KMS-11 (cell line): ENCODE data around the gene UCP3.

ENCODE experiments used
- H2AFZ ChIP-seq: fragments of 200-600 bp; sonication (generic); 2 replicates; pipeline ENCODE4 v1.6.1; 2016; ENCODE audit warnings: antibody characterized with exemption, mixed run types, low read depth
- H3K27ac ChIP-seq: fragments of 200-600 bp; sonication (generic); 2 replicates; pipeline ENCODE4 v1.6.1; 2016; ENCODE audit warnings: mild to moderate bottlenecking, mixed run types
- H3K27me3 ChIP-seq: fragments of 200-600 bp; sonication (generic); 2 replicates; pipeline ENCODE4 v1.6.1; 2017; ENCODE audit warnings: mild to moderate bottlenecking, low read depth, mixed run types, moderate library complexity; ENCODE audit not compliant: insufficient read depth
- H3K36me3 ChIP-seq: fragments of 200-600 bp; sonication (generic); 2 replicates; pipeline ENCODE4 v1.6.1; 2017; ENCODE audit warnings: mild to moderate bottlenecking, mixed run types; ENCODE audit not compliant: insufficient read depth
- H3K4me1 ChIP-seq: fragments of 200-600 bp; sonication (generic); 2 replicates; pipeline ENCODE4 v1.6.1; 2016; ENCODE audit warnings: mild to moderate bottlenecking, low read depth, mixed run types; ENCODE audit not compliant: poor library complexity, severe bottlenecking
- H3K4me2 ChIP-seq: fragments of 200-600 bp; sonication (generic); 2 replicates; pipeline ENCODE4 v1.7.0; 2016; ENCODE audit warnings: mild to moderate bottlenecking, mixed run types
- H3K4me3 ChIP-seq: fragments of 200-600 bp; sonication (generic); IDR thresholded peaks from 2 replicates; pipeline ENCODE4 v1.6.1; 2017; ENCODE audit warnings: low read depth, low read length, mixed read lengths; ENCODE audit not compliant: insufficient read depth
- H3K79me2 ChIP-seq: fragments of 200-600 bp; sonication (generic); 2 replicates; pipeline ENCODE4 v1.6.1; 2016; ENCODE audit warnings: low read depth, mixed run types; ENCODE audit not compliant: insufficient read depth
- H3K9ac ChIP-seq: fragments of 200-600 bp; sonication (generic); 2 replicates; pipeline ENCODE4 v1.6.1; 2016; ENCODE audit warnings: mild to moderate bottlenecking, mixed run types
- H4K20me1 ChIP-seq: fragments of 200-600 bp; sonication (generic); 2 replicates; pipeline ENCODE4 v1.6.1; 2016; ENCODE audit warnings: mild to moderate bottlenecking, mixed run types; ENCODE audit not compliant: insufficient read depth
- CTCF ChIP-seq: fragments of 200-600 bp; sonication (generic); conservative IDR thresholded peaks from 2 replicates; pipeline ENCODE4 v1.6.1; 2017; ENCODE audit warnings: low read depth, mild to moderate bottlenecking, antibody characterized with exemption, low read length, moderate library complexity, mixed read lengths

The UCP3 gene

GRCh38 chr11:73969991-73970800, 38.7 kb downstream of the UCP3 start:
- H3K4me2 ChIP-seq: no peak overlapping the region
- no peak overlapping the region for H3K9ac ChIP-seq
- TF ChIP-seq CTCF: no peak
- no peaks in the 10 kb centered on the region for H4K20me1 ChIP-seq
- peaks cover 20% of the 10 kb centered on the region for H3K4me1 ChIP-seq
- no peaks in the 10 kb centered on the region for H3K79me2 ChIP-seq
- H3K27ac ChIP-seq: no peak overlapping the region
- H2AFZ ChIP-seq: no peak overlapping the region
- H3K4me3 ChIP-seq: no peak overlapping the region
- H3K27me3 ChIP-seq: no peaks in the 10 kb centered on the region
- H3K36me3 ChIP-seq: no peaks in the 10 kb centered on the region

GRCh38 chr11:73969091-73969490, 39.8 kb downstream of the UCP3 start:
- H3K79me2 ChIP-seq: no peaks in the 10 kb centered on the region
- H3K4me3 ChIP-seq: no peak overlapping the region
- H3K27ac ChIP-seq: no peak overlapping the region
- no peaks in the 10 kb centered on the region for H4K20me1 ChIP-seq
- peaks cover 9% of the 10 kb centered on the region for H3K4me1 ChIP-seq
- TF ChIP-seq CTCF: no peak
- H3K36me3 ChIP-seq: no peaks in the 10 kb centered on the region
- H3K9ac ChIP-seq: no peak overlapping the region
- no peak overlapping the region for H3K4me2 ChIP-seq
- no peak overlapping the region for H2AFZ ChIP-seq
- H3K27me3 ChIP-seq: no peaks in the 10 kb centered on the region

GRCh38 chr11:73968356-73968966, 40.4 kb downstream of the UCP3 start:
- TF ChIP-seq CTCF: no peak
- no peak overlapping the region for H3K27ac ChIP-seq

GRCh38 chr11:73965764-73966121, 43.1 kb downstream of the UCP3 start:
- TF ChIP-seq CTCF: no peak
- no peak overlapping the region for H3K9ac ChIP-seq
- H3K4me2 ChIP-seq: no peak overlapping the region
- H3K79me2 ChIP-seq: no peaks in the 10 kb centered on the region
- H4K20me1 ChIP-seq: no peaks in the 10 kb centered on the region
- H2AFZ ChIP-seq: no peak overlapping the region
- H3K36me3 ChIP-seq: no peaks in the 10 kb centered on the region
- no peak overlapping the region for H3K27ac ChIP-seq
- no peaks in the 10 kb centered on the region for H3K4me1 ChIP-seq
- no peak overlapping the region for H3K4me3 ChIP-seq
- H3K27me3 ChIP-seq: no peaks in the 10 kb centered on the region

More at GRCh38 chr11:73968356-73968966, 40.4 kb downstream of the UCP3 start:
- Histone ChIP-seq H3K4me3 (no peak overlapping the region), H3K4me1 (peaks cover 3% of the 10 kb centered on the region), H2AFZ (no peak overlapping the region), H4K20me1 (no peaks in the 10 kb centered on the region), H3K36me3 (no peaks in the 10 kb centered on the region), H3K9ac (no peak overlapping the region), H3K27me3 (no peaks in the 10 kb centered on the region), H3K79me2 (no peaks in the 10 kb centered on the region), H3K4me2 (no peak overlapping the region)
